ENCODE results near the gene BTN3A1. TPM values are rescaled to one million over a fixed set of nuclear protein-coding genes. Genes with fewer than 3 reads are reported as not detected.
"Not testable (repeated sequence)": the region's sequence is repeated elsewhere in the genome, so short reads cannot be mapped to it uniquely, and the experiment has no call there.

Gene BTN3A1
- total and polyA plus RNA-seq, 4 donors = 22.6 to 29.0 (median 25.7) TPM

GRCh38 chr6:26450240-26450639, 48.2 kb downstream of the BTN3A1 start:
- H3K9me3 ChIP-seq (ENCODE audit: control insufficient read depth, insufficient read depth, low read length) = no peaks in the 10 kb centered on the region
- no peak overlapping the region for H3K4me3 ChIP-seq (ENCODE audit: low read depth, low read length)
- WGBS (ENCODE audit: insufficient coverage) = no CpG with 5 or more reads among the region's 3 CpGs
- no peak overlapping the region for H3K27ac ChIP-seq (ENCODE audit: low read depth, low read length)
- no peaks in the 10 kb centered on the region for H3K27me3 ChIP-seq (ENCODE audit: control insufficient read depth, insufficient read depth, low read length)
- no peaks in the 10 kb centered on the region for H3K4me1 ChIP-seq (ENCODE audit: control insufficient read depth, insufficient read depth, low read length)
- DNase-seq (ENCODE audit: low read depth in 4 of 6, low spot score in 6 of 6) = no peak
- no peaks in the 10 kb centered on the region for H3K36me3 ChIP-seq (ENCODE audit: control insufficient read depth, insufficient read depth, low read length)

- H3K4me1 ChIP-seq (ENCODE audit: control insufficient read depth, insufficient read depth, low read length) = peaks cover 5% of the 10 kb centered on the region
- WGBS (ENCODE audit: insufficient coverage) = no CpG with 5 or more reads among the region's 1 CpG
- H3K36me3 ChIP-seq (ENCODE audit: control insufficient read depth, insufficient read depth, low read length) = no peaks in the 10 kb centered on the region
- H3K27me3 ChIP-seq (ENCODE audit: control insufficient read depth, insufficient read depth, low read length) = no peaks in the 10 kb centered on the region
- DNase-seq (ENCODE audit: low read depth in 4 of 6, low spot score in 6 of 6) = no peak
- H3K4me3 ChIP-seq (ENCODE audit: low read depth, low read length) = no peak overlapping the region
- no peaks in the 10 kb centered on the region for H3K9me3 ChIP-seq (ENCODE audit: control insufficient read depth, insufficient read depth, low read length)
- H3K27ac ChIP-seq (ENCODE audit: low read depth, low read length) = no peak overlapping the region
These were observed 50.7 kb downstream of the BTN3A1 start for GRCh38 chr6:26452631-26453235.

- WGBS (ENCODE audit: insufficient coverage) = no CpG with 5 or more reads among the region's 1 CpG
- no peak for DNase-seq (ENCODE audit: low read depth in 4 of 6, low spot score in 6 of 6)
- Histone ChIP-seq H3K4me3 (ENCODE audit: low read depth, low read length) (no peak overlapping the region), H3K36me3 (ENCODE audit: control insufficient read depth, insufficient read depth, low read length) (peaks cover 3% of the 10 kb centered on the region), H3K4me1 (ENCODE audit: control insufficient read depth, insufficient read depth, low read length) (peaks cover 11% of the 10 kb centered on the region), H3K27me3 (ENCODE audit: control insufficient read depth, insufficient read depth, low read length) (no peaks in the 10 kb centered on the region), H3K9me3 (ENCODE audit: control insufficient read depth, insufficient read depth, low read length) (no peaks in the 10 kb centered on the region), H3K27ac (ENCODE audit: low read depth, low read length) (no peak overlapping the region)
These were observed 52.6 kb downstream of the BTN3A1 start for GRCh38 chr6:26454631-26455030.

- Histone ChIP-seq H3K4me1 (ENCODE audit: control insufficient read depth, insufficient read depth, low read length) (peaks cover 18% of the 10 kb centered on the region), H3K27me3 (ENCODE audit: control insufficient read depth, insufficient read depth, low read length) (no peaks in the 10 kb centered on the region), H3K36me3 (ENCODE audit: control insufficient read depth, insufficient read depth, low read length) (peaks cover 6% of the 10 kb centered on the region), H3K4me3 (ENCODE audit: low read depth, low read length) (no peak overlapping the region), H3K27ac (ENCODE audit: low read depth, low read length) (no peak overlapping the region), H3K9me3 (ENCODE audit: control insufficient read depth, insufficient read depth, low read length) (no peaks in the 10 kb centered on the region)
- no peak for DNase-seq (ENCODE audit: low read depth in 4 of 6, low spot score in 6 of 6)
- 100% methylated on average over 2 of the region's 3 CpGs for WGBS (ENCODE audit: insufficient coverage)
These were observed 53.4 kb downstream of the BTN3A1 start for GRCh38 chr6:26455357-26455970.

GRCh38 chr6:26457264-26457805, 55.3 kb downstream of the BTN3A1 start:
- 17% methylated on average over 6 of the region's 9 CpGs for WGBS (ENCODE audit: insufficient coverage)
- Histone ChIP-seq H3K36me3 (ENCODE audit: control insufficient read depth, insufficient read depth, low read length) (peaks cover 10% of the 10 kb centered on the region), H3K27ac (ENCODE audit: low read depth, low read length) (peak overlapping the region; percentile 96), H3K4me3 (ENCODE audit: low read depth, low read length) (peak overlapping the region; percentile 94), H3K27me3 (ENCODE audit: control insufficient read depth, insufficient read depth, low read length) (no peaks in the 10 kb centered on the region), H3K9me3 (ENCODE audit: control insufficient read depth, insufficient read depth, low read length) (no peaks in the 10 kb centered on the region), H3K4me1 (ENCODE audit: control insufficient read depth, insufficient read depth, low read length) (peaks cover 21% of the 10 kb centered on the region)
- DNase-seq (ENCODE audit: low read depth in 4 of 6, low spot score in 6 of 6) = no peak

GRCh38 chr6:26457806-26458688, 56.0 kb downstream of the BTN3A1 start, which contains the start of gene BTN2A1:
Gene BTN2A1, plus strand, starts transcription at chr6:26457955. Its CDS starts 682 bp downstream, at chr6:26458637.
- Histone ChIP-seq H3K9me3 (ENCODE audit: control insufficient read depth, insufficient read depth, low read length) (no peaks in the 10 kb centered on the region), H3K4me1 (ENCODE audit: control insufficient read depth, insufficient read depth, low read length) (peaks cover 21% of the 10 kb centered on the region), H3K27me3 (ENCODE audit: control insufficient read depth, insufficient read depth, low read length) (no peaks in the 10 kb centered on the region), H3K27ac (ENCODE audit: low read depth, low read length) (peak within 1 kb of the TSS; percentile 96), H3K36me3 (ENCODE audit: control insufficient read depth, insufficient read depth, low read length) (peaks cover 13% of the 10 kb centered on the region), H3K4me3 (ENCODE audit: low read depth, low read length) (peak within 1 kb of the TSS; percentile 94)
- under 1% methylated on average over 26 of the region's 31 CpGs for WGBS (ENCODE audit: insufficient coverage)
- DNase-seq (ENCODE audit: low read depth in 4 of 6, low spot score in 6 of 6) = peak; percentile 86 to 99 (median 90)

- H3K27ac ChIP-seq (ENCODE audit: low read depth, low read length) = no peak overlapping the region
- H3K36me3 ChIP-seq (ENCODE audit: control insufficient read depth, insufficient read depth, low read length) = peaks cover 24% of the 10 kb centered on the region
- no peaks in the 10 kb centered on the region for H3K27me3 ChIP-seq (ENCODE audit: control insufficient read depth, insufficient read depth, low read length)
- H3K4me1 ChIP-seq (ENCODE audit: control insufficient read depth, insufficient read depth, low read length) = peaks cover 21% of the 10 kb centered on the region
- no peaks in the 10 kb centered on the region for H3K9me3 ChIP-seq (ENCODE audit: control insufficient read depth, insufficient read depth, low read length)
- WGBS (ENCODE audit: insufficient coverage) = 70% methylated on average over 8 of the region's 16 CpGs
- H3K4me3 ChIP-seq (ENCODE audit: low read depth, low read length) = no peak overlapping the region
- DNase-seq (ENCODE audit: low read depth in 4 of 6, low spot score in 6 of 6) = no peak
These were observed 57.1 kb downstream of the BTN3A1 start for GRCh38 chr6:26459023-26459810.

GRCh38 chr6:26461353-26461752, 59.3 kb downstream of the BTN3A1 start:
- H3K4me1 ChIP-seq (ENCODE audit: control insufficient read depth, insufficient read depth, low read length) = peaks cover 21% of the 10 kb centered on the region
- not testable (repeated sequence) for H3K9me3 ChIP-seq (ENCODE audit: control insufficient read depth, insufficient read depth, low read length); DNase-seq (ENCODE audit: low read depth in 4 of 6, low spot score in 6 of 6); H3K4me3 ChIP-seq (ENCODE audit: low read depth, low read length); H3K27me3 ChIP-seq (ENCODE audit: control insufficient read depth, insufficient read depth, low read length); H3K27ac ChIP-seq (ENCODE audit: low read depth, low read length)
- H3K36me3 ChIP-seq (ENCODE audit: control insufficient read depth, insufficient read depth, low read length) = peaks cover 37% of the 10 kb centered on the region
- 82% methylated on average over 4 of the region's 5 CpGs for WGBS (ENCODE audit: insufficient coverage)

- no peaks in the 10 kb centered on the region for H3K9me3 ChIP-seq (ENCODE audit: control insufficient read depth, insufficient read depth, low read length)
- no CpG with 5 or more reads among the region's 4 CpGs for whole genome bisulfite sequencing (ENCODE audit: insufficient coverage)
- peaks cover 16% of the 10 kb centered on the region for H3K4me1 ChIP-seq (ENCODE audit: control insufficient read depth, insufficient read depth, low read length)
- no peaks in the 10 kb centered on the region for H3K27me3 ChIP-seq (ENCODE audit: control insufficient read depth, insufficient read depth, low read length)
- no peak for DNase-seq (ENCODE audit: low read depth in 4 of 6, low spot score in 6 of 6)
- no peak overlapping the region for H3K4me3 ChIP-seq (ENCODE audit: low read depth, low read length)
- peaks cover 49% of the 10 kb centered on the region for H3K36me3 ChIP-seq (ENCODE audit: control insufficient read depth, insufficient read depth, low read length)
- H3K27ac ChIP-seq (ENCODE audit: low read depth, low read length) = no peak overlapping the region
These were observed 61.9 kb downstream of the BTN3A1 start for GRCh38 chr6:26464014-26464413.
